M059J (cell line): Measurements from ENCODE around the gene RBM26. TPM values are rescaled to one million over a fixed set of nuclear protein-coding genes. Genes with fewer than 3 reads are reported as not detected.

Experiments used
- DNase-seq: peaks from one replicate; pipeline ENCODE4 v3.0.0-alpha.2; 2012; ENCODE audit warnings: low read depth
- total RNA-seq: library from RNA; depleted of rRNA; stranded (reverse); fragments of >200 nt; shearing (Covaris generic); gene quantifications from 2 replicates; pipeline ENCODE4 v1.2.3, GENCODE V29; 2014; rRNA removed

RBM26 gene, protein sequence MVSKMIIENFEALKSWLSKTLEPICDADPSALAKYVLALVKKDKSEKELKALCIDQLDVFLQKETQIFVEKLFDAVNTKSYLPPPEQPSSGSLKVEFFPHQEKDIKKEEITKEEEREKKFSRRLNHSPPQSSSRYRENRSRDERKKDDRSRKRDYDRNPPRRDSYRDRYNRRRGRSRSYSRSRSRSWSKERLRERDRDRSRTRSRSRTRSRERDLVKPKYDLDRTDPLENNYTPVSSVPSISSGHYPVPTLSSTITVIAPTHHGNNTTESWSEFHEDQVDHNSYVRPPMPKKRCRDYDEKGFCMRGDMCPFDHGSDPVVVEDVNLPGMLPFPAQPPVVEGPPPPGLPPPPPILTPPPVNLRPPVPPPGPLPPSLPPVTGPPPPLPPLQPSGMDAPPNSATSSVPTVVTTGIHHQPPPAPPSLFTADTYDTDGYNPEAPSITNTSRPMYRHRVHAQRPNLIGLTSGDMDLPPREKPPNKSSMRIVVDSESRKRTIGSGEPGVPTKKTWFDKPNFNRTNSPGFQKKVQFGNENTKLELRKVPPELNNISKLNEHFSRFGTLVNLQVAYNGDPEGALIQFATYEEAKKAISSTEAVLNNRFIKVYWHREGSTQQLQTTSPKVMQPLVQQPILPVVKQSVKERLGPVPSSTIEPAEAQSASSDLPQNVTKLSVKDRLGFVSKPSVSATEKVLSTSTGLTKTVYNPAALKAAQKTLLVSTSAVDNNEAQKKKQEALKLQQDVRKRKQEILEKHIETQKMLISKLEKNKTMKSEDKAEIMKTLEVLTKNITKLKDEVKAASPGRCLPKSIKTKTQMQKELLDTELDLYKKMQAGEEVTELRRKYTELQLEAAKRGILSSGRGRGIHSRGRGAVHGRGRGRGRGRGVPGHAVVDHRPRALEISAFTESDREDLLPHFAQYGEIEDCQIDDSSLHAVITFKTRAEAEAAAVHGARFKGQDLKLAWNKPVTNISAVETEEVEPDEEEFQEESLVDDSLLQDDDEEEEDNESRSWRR
- total RNA-seq: 15.3 and 19.8 TPM in 2 replicates

DNA sequence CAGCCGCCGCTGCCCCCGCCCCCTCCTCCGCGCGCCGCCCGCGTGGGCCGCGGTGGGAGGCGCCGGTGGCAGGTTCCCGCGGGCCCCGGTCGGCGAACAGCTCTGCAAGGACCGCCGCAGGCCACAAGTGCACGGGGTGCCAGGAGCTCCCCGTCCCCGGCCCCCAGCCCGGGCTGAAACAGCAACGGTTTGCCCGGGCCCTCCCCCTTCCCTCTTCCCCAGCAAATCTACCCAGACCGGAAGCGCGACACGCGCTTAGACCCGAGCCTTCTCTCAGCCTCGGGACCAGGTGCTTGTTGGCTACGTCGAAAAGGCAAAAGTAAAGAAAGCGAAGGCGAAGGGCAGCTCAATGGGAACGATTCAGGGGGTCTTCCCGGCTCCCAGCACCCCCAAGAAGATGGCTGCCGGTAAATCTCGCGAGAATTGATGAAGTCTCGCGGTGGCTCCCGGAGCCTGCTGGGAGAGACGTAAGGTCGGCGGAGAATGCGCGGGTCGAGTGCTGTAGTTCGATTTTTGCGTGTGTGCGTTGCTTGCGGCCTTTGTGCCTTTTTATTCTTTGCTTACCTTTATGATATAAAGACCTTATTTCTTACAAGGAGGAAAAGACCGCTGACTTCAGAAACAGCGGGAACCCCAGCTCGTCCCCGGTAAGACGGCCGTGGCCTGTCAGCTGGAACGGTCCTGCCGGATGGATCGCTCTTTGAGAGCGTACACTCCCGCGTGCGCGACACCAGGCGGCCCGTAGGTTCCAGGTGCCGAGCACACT lies at the start of gene RBM26:
Gene RBM26 (minus strand): TSS at position 425 of the 766 bp plus-strand sequence. CDS start 481 bp downstream, outside the sequence.
- DNase-seq: peak; percentile 90

- DNase-seq: peak; percentile 47
Measured at GRCh38 chr13:79455331-79455730, 49.3 kb upstream of the RBM26 start.

DNA sequence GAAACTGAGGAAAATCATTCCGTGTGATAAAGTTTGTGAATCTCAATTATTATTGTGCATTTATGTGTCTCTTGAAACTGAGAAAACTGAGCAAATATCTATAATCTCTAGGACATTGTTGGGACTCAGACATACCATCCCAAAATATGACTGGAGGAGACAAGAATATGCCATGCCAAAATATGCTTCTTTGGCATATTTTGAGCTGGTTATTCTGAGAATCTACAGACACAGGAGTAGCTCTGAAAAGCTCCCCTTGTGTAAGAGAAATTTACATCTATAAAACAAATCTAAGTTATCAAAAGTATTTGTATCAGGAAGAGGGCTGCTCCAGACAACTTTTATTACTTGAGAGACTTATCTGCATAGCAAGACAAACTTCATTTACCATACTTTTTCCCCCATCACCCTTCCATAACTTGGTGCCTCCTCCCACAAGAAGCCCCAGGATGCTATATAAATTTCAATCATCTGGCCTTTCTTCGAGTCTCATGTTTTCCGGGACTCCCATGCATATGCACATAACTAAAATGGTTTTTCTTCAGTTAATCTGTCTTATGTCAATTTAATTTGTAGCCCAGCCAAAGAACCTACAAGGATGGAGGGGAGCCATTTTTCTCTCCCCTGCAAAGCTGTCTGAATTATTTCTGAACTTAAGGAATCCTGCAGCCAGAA lies 46.3 kb upstream of the RBM26 start:
- DNase-seq: no peak

- DNase-seq: peak; percentile 94
Measured at GRCh38 chr13:79451500-79451962, 45.5 kb upstream of the RBM26 start.

DNA sequence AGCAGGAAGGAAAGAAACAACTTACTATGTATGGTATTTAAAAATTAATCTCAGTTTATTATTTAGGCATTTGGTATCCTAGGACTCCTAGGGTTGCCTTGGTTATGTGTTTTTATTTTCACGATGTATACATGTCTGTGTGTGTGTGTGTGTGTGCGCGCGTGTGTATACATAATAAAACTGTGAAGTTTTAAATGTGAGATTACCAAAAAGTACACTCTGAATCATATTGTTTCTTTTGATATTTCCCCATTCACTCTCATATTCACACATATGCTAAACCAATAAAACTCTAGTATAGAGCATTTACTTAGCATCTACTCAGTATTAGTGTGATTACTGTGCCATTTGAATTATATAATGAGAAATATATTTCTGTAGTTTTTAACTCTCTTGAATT lies 44.1 kb upstream of the RBM26 start:
- no peak for DNase-seq

DNA sequence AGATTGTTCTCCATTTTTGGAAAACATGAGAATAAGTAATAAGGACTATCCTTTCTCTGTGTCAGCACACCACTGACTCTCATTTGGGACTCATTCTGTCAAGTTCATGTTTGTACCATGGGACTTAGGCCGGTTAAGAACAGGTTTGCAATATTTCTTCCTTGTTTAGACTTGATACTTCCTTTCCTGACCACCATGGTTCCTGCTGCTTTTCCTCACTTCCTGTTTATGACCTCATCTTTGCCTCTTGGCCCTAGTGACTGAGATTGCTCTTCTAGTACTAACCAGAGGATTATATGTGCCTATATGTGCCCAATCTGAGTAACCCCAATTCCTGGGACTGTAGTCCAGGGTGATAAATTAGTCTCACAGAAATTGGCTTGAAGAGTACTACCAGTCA lies 42.4 kb upstream of the RBM26 start:
- DNase-seq: peak; percentile 19

DNA sequence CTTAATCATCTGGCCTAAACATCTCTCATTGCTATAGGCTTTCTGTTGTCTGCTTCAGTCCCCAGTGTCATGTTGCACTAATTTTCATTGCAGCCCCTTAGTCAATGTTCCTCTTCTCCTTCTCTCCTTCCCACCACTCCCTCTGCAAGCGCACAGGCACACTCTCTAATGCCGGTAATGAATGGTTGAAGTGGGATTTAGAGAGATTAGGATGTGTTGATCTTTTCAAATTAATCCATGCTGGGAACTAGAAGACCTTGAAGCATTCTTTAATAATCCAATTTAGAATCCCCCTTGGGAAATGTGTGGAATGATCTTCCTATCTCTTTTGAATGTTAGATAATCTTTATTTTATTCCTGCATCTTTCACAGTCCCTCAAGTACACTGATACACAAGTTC lies 41.7 kb upstream of the RBM26 start:
- DNase-seq: no peak

- no peak for DNase-seq
Measured at GRCh38 chr13:79447141-79447540, 41.1 kb upstream of the RBM26 start.

- DNase-seq: no peak
Measured at GRCh38 chr13:79445968-79446645, 40.1 kb upstream of the RBM26 start.

GRCh38 chr13:79442706-79443105 lies 36.7 kb upstream of the RBM26 start:
- no peak for DNase-seq

- DNase-seq: peak; percentile 44
Measured at GRCh38 chr13:79442221-79442620, 36.2 kb upstream of the RBM26 start.

DNA sequence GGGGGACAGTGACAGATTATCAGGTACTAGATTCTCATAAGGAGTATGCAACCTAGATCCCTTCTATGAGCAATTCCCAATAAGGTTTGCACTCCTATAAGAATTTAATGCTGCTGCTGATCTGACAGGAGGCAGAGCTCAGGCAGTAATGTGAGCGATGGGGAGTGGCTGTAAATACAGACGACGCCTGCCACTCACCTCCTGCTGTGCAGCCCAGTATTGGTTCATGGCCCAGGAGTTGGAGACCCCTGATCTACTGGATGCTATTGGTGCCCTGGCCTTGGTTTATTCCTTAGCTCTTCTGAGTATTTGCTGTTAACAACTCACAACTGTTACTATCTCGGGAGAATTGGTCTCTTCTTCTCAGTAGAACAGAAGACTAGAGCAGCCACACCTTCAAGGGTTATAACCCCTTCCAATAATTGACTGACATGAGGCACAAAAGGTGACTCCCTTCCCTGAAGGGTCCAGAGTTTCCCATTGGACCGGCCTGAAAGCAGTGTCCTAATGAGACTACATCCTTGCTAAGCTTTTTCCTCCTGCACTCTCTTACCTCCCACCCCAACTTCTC lies 35.0 kb upstream of the RBM26 start:
- DNase-seq: no peak

GRCh38 chr13:79439275-79439674 lies 33.2 kb upstream of the RBM26 start:
- no peak for DNase-seq

- DNase-seq: peak; percentile 69
Measured at GRCh38 chr13:79435561-79435990, 29.5 kb upstream of the RBM26 start.

GRCh38 chr13:79434556-79434955 lies 28.5 kb upstream of the RBM26 start:
- DNase-seq: peak; percentile 60

GRCh38 chr13:79432992-79433391 lies 26.9 kb upstream of the RBM26 start:
- no peak for DNase-seq

DNA sequence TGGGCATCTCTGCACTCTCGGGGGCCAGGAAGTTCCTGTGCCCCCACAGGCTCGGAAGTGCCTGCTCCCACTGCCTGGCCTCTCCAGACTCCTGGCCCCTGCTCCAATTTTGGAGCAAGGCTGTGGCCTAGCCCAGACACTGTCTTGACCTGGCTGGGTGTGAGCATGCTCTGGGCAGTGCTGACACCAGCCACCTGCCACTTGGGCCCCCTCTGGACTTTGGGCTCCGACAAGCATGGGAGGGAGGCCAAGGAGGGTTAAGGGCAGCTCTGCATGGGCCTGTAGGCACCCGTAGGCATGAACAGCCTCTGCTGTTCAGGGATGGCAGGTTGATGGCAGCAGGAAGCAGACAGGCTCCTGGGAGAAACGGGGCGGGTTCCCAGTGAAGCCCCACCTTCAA lies 26.0 kb upstream of the RBM26 start:
- no peak for DNase-seq

- DNase-seq: no peak
Measured at GRCh38 chr13:79429309-79429708, 23.3 kb upstream of the RBM26 start.

- no peak for DNase-seq
Measured at GRCh38 chr13:79427883-79428282, 21.8 kb upstream of the RBM26 start.

DNA sequence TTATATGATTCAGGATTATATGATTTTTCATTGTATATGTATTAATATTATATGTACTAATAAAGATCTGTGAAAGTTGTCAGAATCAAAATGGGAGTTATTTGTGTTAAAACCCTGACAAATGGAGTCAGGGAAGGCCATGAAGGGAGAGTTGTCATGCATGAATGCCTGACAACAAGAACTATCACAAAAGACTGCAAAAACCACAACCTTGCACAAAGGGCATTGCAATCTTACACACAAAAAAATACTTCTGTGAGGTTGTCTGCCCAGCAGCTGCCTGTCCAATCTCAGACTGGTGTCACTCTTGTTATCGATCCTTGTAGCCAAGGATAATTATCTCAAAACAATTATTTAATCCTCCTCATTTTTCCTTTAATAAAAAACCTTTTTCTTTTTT lies 21.2 kb upstream of the RBM26 start:
- DNase-seq: no peak
